Heart left ventricle (tissue), 16 donors: ENCODE measurements around the gene KREMEN1. TPM values are rescaled to one million over a fixed set of nuclear protein-coding genes. Genes with fewer than 3 reads are reported as not detected.

Experiments used
- ATAC-seq, 4 donors: fragments of 200-7000 bp; cut with Tn5 transposase; one replicate each; pipeline ENCODE4 v1.9.1; 2020 to 2022; ENCODE audit warnings: moderate library complexity in 4 of 4, mild to moderate bottlenecking in 3 of 4, moderate number of reproducible peaks in 1 of 4
- DNase-seq, 5 donors: peaks; one replicate each; pipeline ENCODE4 v3.0.0-alpha.2; 2020
- H3K27ac ChIP-seq, 12 donors: fragments of 200-600 bp; sonication (generic) in 4 of 12; one replicate each; pipeline versions ENCODE4 v1.5.0 to v1.8.0; 2016 to 2022; ENCODE audit warnings: mild to moderate bottlenecking in 2 of 12
- H3K27me3 ChIP-seq, 9 donors: fragments of 200-600 bp; sonication (generic) in 2 of 9; one replicate each; pipeline versions ENCODE4 v1.5.1 to v1.8.0; 2016 to 2022; ENCODE audit warnings: mild to moderate bottlenecking in 3 of 9
- H3K36me3 ChIP-seq, 9 donors: fragments of 200-600 bp; sonication (generic) in 2 of 9; one replicate each; pipeline versions ENCODE4 v1.5.0 to v1.8.0; 2018 to 2022; ENCODE audit warnings: mild to moderate bottlenecking in 2 of 9
- H3K4me1 ChIP-seq, 12 donors: fragments of 200-600 bp; sonication (generic) in 4 of 12; one replicate each; pipeline versions ENCODE4 v1.5.0 to v1.8.0; 2016 to 2022; ENCODE audit warnings: mild to moderate bottlenecking in 3 of 12
- H3K4me3 ChIP-seq, 12 donors: fragments of 200-600 bp; sonication (generic) in 4 of 12; one replicate each; pipeline versions ENCODE4 v1.5.0 to v1.8.0; 2017 to 2022; ENCODE audit warnings: mild to moderate bottlenecking in 9 of 12, moderate library complexity in 4 of 12
- H3K9me3 ChIP-seq, 12 donors: fragments of 200-600 bp; sonication (generic) in 4 of 12; one replicate each; pipeline versions ENCODE4 v1.5.0 to v1.8.0; 2016 to 2022; ENCODE audit warnings: mild to moderate bottlenecking in 1 of 12
- POLR2A ChIP-seq, 2 donors: fragments of 450-650 bp; IDR thresholded peaks; one replicate each; pipeline ENCODE4 v1.6.1; 2017; ENCODE audit warnings: antibody characterized with exemption in 2 of 2, mild to moderate bottlenecking in 2 of 2, moderate library complexity in 2 of 2
- WGBS, 4 donors: extraction: QIAGEN DNeasy Blood & Tissue Kit in 2 of 4; methylation state at CpG; one replicate each; pipeline versions ENCODE4 v1.1.5 to v1.1.7; 2013 to 2018; 5-methylcytosine and 5-hydroxymethylcytosine counted together
- intact Hi-C, 10 donors: fragments of 100-400 bp; cut with DNase I; formaldehyde crosslinking; loops; one replicate each; pipeline versions ENCODE4 v1.11.1 to v1.14.2; 2022
- polyA plus RNA-seq, 2 donors: library from polyadenylated mRNA; stranded (reverse); fragments of 200-250 nt; gene quantifications; one replicate each; pipeline ENCODE4 v1.2.3, GENCODE V29; 2013
- total RNA-seq, 9 donors: library from RNA; depleted of rRNA in 2 of 9; stranded (reverse); fragments of >200 nt in 2 of 9; fragmentation: NEBNext Ultra II Directional in 3 of 9; extraction: Animal tissue kit (Norgen Biotek cat#: 25700) in 3 of 9; gene quantifications; one replicate each; pipeline versions ENCODE4 v1.1.0 to v1.2.4, GENCODE V29; 2016 to 2023
- TF ChIP-seq, protein P1 (sequence below), 12 donors: fragments of 200-600 bp; sonication (generic) in 4 of 12; IDR thresholded peaks; one replicate each; pipeline versions ENCODE4 v1.5.0 to v1.8.0; 2018 to 2022; ENCODE audit warnings: antibody characterized with exemption in 12 of 12, mild to moderate bottlenecking in 5 of 12
- donor health status: ischemic (EF 13 %, LVEDD 7.1; RV severe dilation, severe dysfunction).
- donor health status: healthy with polysubstance abuse.
- donor health status: DM: no; HTN: yes; CAD: no.
- donor health status: DM: no; HTN: no; CAD: no.
- donor health status: ischemic (EF 25% LVEDD 6.9; RV normal size, moderate dysfunction).
- donor health status: ischemic (EF 25% LVEDD 5.7; RV mildly dilated, moderate dysfunction).
- donor health status: healthy.
- donor health status: DM: yes; HTN: yes; CAD: no.
- donor health status: ischemic (EF 35%, LVEDD 5.7; RV mildly dilated, moderate dysfunction).
- donor health status: nonischemic (EF 11% LVEDD 7.7; RV severe dilation, severe dysfunction).
- donor health status: DM: yes; HTN: yes; CAD: no.
- donor health status: PGD.
- donor health status: ischemic (EF 29% LVEDD 5.4; RV normal size, mild dysfunction).
- donor health status: nonischemic (EF 23%, LVEDD 6.1; RV moderate dilation, normal function).

KREMEN1 gene
- total and polyA plus RNA-seq, 11 donors, result 24.3 to 67.8 (median 36.4) TPM

DNA sequence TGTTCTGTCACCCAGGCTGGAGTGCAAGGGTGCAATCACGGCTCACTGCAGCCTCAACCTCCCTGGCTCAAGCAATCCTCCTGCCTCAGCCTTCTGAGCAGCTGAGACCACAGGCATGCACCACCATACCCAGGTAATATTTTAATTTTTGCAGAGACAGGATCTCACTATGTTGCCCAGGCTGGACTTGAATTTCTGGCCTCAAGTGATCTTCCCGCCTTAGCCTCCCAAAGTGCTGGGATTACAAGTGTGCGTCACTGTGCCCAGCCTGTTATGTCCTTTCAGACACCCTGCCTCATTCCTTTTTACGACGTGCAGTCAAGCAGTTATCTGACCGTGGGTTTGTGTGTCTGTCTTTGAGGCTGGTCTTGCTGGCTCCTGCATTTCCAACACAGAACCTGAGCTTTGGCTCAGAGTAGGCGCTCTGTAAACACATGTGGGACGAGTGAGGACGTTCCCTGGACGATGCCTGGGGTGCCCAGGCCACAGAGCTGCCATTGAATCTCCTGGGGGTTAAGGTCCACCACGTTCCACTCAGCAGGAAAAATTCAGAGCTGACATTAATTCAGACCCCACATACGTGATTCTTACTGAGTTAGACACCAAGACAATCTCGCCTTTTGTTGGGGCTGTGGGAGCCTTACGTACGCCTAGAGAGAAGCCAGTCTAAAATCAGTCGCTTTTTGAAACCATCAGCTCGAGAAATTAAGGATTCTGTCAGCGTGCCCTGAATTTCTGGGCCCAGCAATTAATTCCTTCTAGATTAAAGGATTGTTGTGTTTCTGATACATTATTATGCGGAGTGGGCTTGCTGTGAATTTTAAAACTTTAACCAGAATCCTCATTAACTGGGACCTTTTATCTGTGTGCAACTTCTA, 111.4 kb downstream of the KREMEN1 start:
- 89 to 95% (median 91%) methylated on average over 19 of the region's 19 CpGs for WGBS, 4 donors
- Histone ChIP-seq H3K27me3 (no peaks in the 10 kb centered on the region), H3K27ac (no peak overlapping the region), H3K4me1 (no peaks in the 10 kb centered on the region), H3K9me3 (peaks cover 0 to 5% (median 0%) of the 10 kb centered on the region in 12 donors), H3K4me3 (no peak overlapping the region), H3K36me3 (no peaks in the 10 kb centered on the region)
- ATAC-seq, result no peak
- TF ChIP-seq, protein P1, sequence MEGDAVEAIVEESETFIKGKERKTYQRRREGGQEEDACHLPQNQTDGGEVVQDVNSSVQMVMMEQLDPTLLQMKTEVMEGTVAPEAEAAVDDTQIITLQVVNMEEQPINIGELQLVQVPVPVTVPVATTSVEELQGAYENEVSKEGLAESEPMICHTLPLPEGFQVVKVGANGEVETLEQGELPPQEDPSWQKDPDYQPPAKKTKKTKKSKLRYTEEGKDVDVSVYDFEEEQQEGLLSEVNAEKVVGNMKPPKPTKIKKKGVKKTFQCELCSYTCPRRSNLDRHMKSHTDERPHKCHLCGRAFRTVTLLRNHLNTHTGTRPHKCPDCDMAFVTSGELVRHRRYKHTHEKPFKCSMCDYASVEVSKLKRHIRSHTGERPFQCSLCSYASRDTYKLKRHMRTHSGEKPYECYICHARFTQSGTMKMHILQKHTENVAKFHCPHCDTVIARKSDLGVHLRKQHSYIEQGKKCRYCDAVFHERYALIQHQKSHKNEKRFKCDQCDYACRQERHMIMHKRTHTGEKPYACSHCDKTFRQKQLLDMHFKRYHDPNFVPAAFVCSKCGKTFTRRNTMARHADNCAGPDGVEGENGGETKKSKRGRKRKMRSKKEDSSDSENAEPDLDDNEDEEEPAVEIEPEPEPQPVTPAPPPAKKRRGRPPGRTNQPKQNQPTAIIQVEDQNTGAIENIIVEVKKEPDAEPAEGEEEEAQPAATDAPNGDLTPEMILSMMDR (IDR thresholded peaks at IDR 0.05), result no peak
- TF ChIP-seq POLR2A (IDR thresholded peaks at IDR 0.05), result no peak
- no peak for DNase-seq
- intact Hi-C loops, result no loop called here

DNA sequence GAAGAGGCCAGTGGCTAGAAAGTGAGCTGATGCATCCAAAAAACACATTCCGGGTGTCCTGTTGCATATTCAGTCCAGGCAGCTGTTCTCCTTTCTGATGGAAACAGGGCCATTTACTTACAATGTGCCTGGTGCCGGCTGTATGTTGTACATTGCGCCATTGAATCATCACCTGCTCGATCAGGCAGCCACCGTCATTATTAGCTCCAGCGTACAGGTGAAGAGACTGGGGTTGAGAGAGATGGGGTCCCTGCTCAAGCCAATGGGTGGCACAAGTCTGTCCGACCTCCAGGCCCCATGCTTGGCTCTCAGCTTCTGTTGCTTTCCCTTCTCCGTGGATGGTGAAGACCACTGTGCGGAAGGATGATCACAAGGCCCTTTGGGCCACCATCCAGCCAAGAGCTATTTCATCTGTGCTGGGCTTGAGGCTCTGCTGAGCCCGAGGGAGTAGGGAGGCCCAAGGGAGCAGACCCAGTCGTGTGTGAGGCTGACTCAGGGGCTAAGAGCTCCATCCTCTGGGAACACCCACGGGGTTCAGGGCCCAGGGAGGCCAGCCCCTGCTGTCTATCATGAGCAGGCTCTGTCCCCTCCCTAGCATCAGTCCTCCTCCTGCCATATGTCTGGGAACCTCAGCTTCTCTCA, 112.1 kb downstream of the KREMEN1 start:
- Histone ChIP-seq H3K9me3 (peaks cover 0 to 3% (median 0%) of the 10 kb centered on the region in 12 donors), H3K27me3 (no peaks in the 10 kb centered on the region), H3K4me1 (no peaks in the 10 kb centered on the region), H3K27ac (no peak overlapping the region), H3K4me3 (no peak overlapping the region), H3K36me3 (no peaks in the 10 kb centered on the region)
- ATAC-seq (no peak), DNase-seq (no peak)
- 84 to 87% (median 86%) methylated on average over 12 of the region's 12 CpGs for WGBS, 4 donors
- TF ChIP-seq POLR2A (IDR thresholded peaks at IDR 0.05), result no peak
- TF ChIP-seq, protein P1 (IDR thresholded peaks at IDR 0.05), result no peak
- intact Hi-C loops, result no loop called here

DNA sequence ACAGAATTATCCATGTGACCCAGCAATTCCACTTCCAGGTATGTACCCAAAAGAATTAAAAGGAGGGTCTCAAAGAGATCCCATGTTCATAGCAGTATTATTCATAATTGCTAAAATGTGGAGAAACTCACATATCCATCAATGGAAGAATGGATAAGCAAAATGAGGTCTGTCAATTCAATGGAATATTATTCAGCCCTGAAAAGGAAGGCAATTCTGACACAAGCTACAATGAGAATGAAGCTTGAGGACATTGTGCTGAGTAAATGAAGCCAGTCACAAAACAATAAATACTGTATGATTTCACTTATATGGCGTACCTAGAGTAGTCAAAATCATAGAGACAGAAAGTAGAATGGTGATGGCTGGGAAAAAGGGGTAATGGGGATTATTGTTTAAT, 113.5 kb downstream of the KREMEN1 start:
- Histone ChIP-seq H3K4me1 (no peaks in the 10 kb centered on the region), H3K27me3 (no peaks in the 10 kb centered on the region), H3K9me3 (no peaks in the 10 kb centered on the region), H3K36me3 (no peaks in the 10 kb centered on the region), H3K4me3 (no peak overlapping the region), H3K27ac (no peak overlapping the region)
- intact Hi-C loops, result no loop called here
- no peak for TF ChIP-seq POLR2A (IDR thresholded peaks at IDR 0.05)
- TF ChIP-seq, protein P1 (IDR thresholded peaks at IDR 0.05), result no peak
- no peak for DNase-seq
- ATAC-seq, result no peak
- 94 to 96% (median 95%) methylated on average over 1 of the region's 1 CpG for WGBS, 4 donors

DNA sequence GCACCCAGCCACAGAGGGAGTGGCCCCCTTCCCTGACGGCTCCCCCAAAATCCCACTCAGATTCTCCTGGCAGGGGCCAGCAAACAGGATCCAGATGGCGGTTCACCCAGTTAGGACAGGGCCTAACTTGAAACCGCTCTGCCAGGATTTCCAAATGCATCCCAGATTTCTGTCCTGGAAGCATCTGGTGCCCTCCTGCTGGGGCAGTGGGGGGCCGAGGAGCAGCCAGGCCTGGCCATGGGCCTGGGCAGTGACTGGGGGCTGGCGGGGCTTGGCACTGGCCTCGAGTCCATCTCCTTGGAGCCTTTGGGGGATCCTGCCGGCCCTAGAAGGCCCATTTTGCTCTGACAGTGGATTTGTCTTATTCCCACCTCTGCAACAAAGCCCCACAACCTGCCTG, 115.0 kb downstream of the KREMEN1 start:
- Histone ChIP-seq H3K27me3 (no peaks in the 10 kb centered on the region), H3K9me3 (no peaks in the 10 kb centered on the region), H3K27ac (no peak overlapping the region), H3K4me1 (no peaks in the 10 kb centered on the region), H3K36me3 (no peaks in the 10 kb centered on the region), H3K4me3 (no peak overlapping the region)
- 67 to 88% (median 84%) methylated on average over 1 to 7 of the region's 7 CpGs for WGBS, 4 donors
- TF ChIP-seq, protein P1 (IDR thresholded peaks at IDR 0.05), result no peak
- TF ChIP-seq POLR2A (IDR thresholded peaks at IDR 0.05), result no peak
- intact Hi-C loops, result no loop called here
- ATAC-seq (no peak), DNase-seq (no peak)
